GM19099 (cell line): Measurements from ENCODE around the gene ILF3.
A peak's percentile ranks its signal among the peaks of the same experiment; 100 is the strongest.

Experiments used
- POLR2A ChIP-seq: IDR thresholded peaks from 3 replicates; pipeline ENCODE4 v1.6.1; 2011; ENCODE audit warnings: low read depth; ENCODE audit not compliant: insufficient read length; ENCODE audit errors: extremely low read depth

The ILF3 gene

GRCh38 chr19:10653732-10654609 is at the start of gene ILF3:
Gene ILF3, plus strand, starts transcription at chr19:10654346. Its CDS starts 16,260 bp downstream, at chr19:10670606.
- peak; percentile 96 for TF ChIP-seq POLR2A

GRCh38 chr19:10604460-10604980 is 49.6 kb upstream of the ILF3 start:
- TF ChIP-seq POLR2A: peak; percentile 63

GRCh38 chr19:10611907-10612306 is 42.2 kb upstream of the ILF3 start:
- TF ChIP-seq POLR2A: no peak

- no peak for TF ChIP-seq POLR2A
These were observed 41.5 kb upstream of the ILF3 start for GRCh38 chr19:10612499-10613119.

GRCh38 chr19:10615429-10616023 is 38.6 kb upstream of the ILF3 start:
- TF ChIP-seq POLR2A: no peak

GRCh38 chr19:10617409-10618121 is 36.6 kb upstream of the ILF3 start:
- TF ChIP-seq POLR2A: no peak

GRCh38 chr19:10618846-10619245 is 35.3 kb upstream of the ILF3 start:
- no peak for TF ChIP-seq POLR2A

- TF ChIP-seq POLR2A: no peak
These were observed 33.4 kb upstream of the ILF3 start for GRCh38 chr19:10620786-10621185.

- no peak for TF ChIP-seq POLR2A
These were observed 32.2 kb upstream of the ILF3 start for GRCh38 chr19:10621966-10622365.

GRCh38 chr19:10624585-10624984 is 29.6 kb upstream of the ILF3 start:
- TF ChIP-seq POLR2A: no peak

GRCh38 chr19:10625003-10625761 is 29.0 kb upstream of the ILF3 start, which contains the start of gene SLC44A2:
Gene SLC44A2, plus strand, starts transcription at chr19:10625553. Its CDS starts 81 bp downstream, at chr19:10625634.
- no peak for TF ChIP-seq POLR2A

GRCh38 chr19:10625762-10626138 is 28.4 kb upstream of the ILF3 start:
- no peak for TF ChIP-seq POLR2A

GRCh38 chr19:10631874-10632273 is 22.3 kb upstream of the ILF3 start:
- no peak for TF ChIP-seq POLR2A

GRCh38 chr19:10634430-10634829 is 19.7 kb upstream of the ILF3 start:
- no peak for TF ChIP-seq POLR2A
